Choroid plexus epithelial cell (primary cell): ENCODE results near the gene UBAP2.

Experiments used
- DNase-seq: peaks from one replicate; pipeline ENCODE4 v3.0.0-alpha.2; 2010; ENCODE audit warnings: low read depth
- H3K4me3 ChIP-seq: 2 replicates; pipeline ENCODE4 v1.5.1; 2011; ENCODE audit warnings: low read depth, mild to moderate bottlenecking, control low read depth, low read length, moderate library complexity
- CTCF ChIP-seq: conservative IDR thresholded peaks from 2 replicates; pipeline ENCODE4 v1.5.1; 2011; ENCODE audit warnings: low read depth, mild to moderate bottlenecking, control low read depth, inconsistent platforms, low read length, moderate library complexity

The UBAP2 gene

GRCh38 chr9:33885948-33886347 is 162.7 kb downstream of the UBAP2 start:
- H3K4me3 ChIP-seq = no peak overlapping the region
- no peak for TF ChIP-seq CTCF
- DNase-seq = no peak

GRCh38 chr9:33884856-33885701 is 163.6 kb downstream of the UBAP2 start:
- peak; percentile 53 for DNase-seq
- TF ChIP-seq CTCF = no peak
- H3K4me3 ChIP-seq = no peak overlapping the region

- no peak for DNase-seq
- no peak for TF ChIP-seq CTCF
Measured at GRCh38 chr9:33881635-33882034, 167.1 kb downstream of the UBAP2 start.

DNA sequence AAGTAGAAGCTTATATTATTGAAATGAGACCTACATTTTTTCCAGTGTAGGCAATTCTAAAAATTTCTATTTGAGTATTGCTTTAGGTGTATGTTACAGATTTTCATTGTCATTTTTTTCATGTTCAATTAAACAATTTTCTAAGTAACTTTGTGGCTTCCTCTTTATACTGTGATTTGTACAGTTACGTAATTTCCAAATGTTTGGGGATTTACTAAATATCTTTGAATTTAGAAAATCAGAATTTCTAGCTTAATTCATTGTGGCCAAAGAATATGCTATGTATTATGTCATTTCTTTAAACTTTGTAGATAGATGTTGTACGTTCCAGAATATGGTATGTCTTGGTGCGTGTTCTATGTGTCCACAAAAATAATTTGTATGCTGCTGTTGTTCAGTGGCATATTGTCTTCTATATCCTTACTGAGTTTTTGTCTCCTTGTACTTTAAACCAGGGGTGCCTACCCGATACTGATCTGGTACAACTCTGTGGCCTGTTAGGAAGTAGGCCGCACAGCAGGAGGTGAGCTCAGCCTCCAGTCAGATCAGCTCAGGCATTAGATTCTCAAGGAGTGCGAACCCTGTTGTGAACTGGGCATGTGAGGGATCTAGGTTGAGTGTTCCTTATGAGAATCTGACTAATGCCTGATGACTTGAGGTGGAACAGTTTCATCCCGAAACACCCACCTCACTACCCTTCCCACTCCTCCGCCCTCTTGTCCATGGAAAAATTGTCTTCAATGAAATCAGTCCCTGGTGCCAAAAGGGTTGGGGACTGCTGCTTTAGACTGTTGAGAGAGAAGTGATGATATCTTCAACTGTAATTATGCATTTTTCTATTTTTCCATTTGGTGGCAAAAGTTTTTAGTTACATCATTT is 168.2 kb downstream of the UBAP2 start:
- no peak overlapping the region for H3K4me3 ChIP-seq
- DNase-seq = peak; percentile 67
- TF ChIP-seq CTCF = no peak

More at GRCh38 chr9:33881635-33882034, 167.1 kb downstream of the UBAP2 start:
- no peak overlapping the region for H3K4me3 ChIP-seq

DNA sequence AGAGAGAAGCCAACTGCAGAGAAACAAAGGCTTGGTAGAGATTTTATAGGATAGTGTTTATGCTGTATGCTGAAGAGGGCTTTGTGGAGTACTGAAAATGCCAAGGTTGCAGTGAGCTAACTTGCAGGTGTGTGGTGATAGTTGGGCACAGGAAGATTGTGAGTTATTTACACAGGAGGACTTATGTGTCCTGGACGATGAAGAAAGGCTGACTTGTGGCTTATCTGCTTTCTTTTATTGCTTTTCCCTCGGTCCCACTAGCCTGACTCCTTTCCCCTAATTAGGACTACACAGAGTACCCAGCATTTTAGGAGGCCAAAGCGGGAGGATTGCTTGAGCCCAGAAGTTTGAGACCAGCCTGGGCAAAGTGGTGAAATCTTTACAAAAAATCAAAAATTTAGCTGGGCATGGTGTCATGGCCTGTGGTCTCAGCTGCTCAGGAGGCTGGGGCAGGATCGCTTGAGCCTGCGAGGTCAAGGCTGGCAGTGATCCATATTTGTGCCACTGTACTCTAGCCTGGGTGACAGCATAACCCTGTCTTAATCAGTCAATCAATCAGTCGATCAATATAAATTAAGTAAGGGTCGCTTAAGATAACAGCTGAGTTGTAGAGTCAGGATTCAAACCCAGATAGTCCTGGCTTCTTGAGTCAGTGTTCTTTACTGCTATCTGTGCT is 169.9 kb downstream of the UBAP2 start:
- TF ChIP-seq CTCF = no peak
- DNase-seq = no peak
- no peak overlapping the region for H3K4me3 ChIP-seq

DNA sequence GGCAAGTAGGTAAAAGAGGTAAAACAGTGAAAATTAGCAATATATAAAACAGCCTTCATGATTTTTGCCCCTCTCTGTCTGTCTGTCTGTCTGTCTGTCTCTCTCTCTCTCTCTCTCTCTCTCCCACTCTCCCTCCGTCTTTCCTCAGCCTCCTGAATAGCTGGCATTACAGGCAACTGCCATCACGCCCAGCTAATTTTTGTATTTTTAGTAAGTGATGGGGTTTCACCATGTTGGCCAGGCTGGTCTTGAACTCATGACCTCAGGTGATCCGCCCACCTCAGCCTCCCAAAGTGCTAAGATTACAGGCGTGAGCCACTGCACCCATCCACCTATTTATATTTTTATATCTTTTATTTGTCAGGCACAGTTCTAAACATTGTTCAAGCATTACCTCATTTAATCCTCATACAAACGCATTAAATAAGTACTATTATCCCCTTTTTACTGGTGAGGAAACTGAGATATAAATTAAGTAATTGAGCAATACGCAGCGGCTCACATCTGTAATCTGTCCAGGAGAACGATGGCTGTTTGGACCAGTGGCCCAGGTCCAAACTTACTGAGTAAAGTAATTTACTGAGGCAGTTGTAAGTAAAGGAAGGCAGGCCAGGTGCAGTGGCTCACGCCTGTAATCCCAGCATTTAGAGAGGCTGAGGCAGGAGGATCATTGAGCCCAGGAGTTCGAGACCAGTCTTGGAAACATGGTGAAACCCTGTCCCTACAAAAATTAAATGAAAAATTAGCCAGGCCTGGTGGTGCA is 170.8 kb downstream of the UBAP2 start:
- no peak for DNase-seq
- TF ChIP-seq CTCF = no peak
- H3K4me3 ChIP-seq = no peak overlapping the region
